HG03558 (cell line): ENCODE measurements around the gene RPS2.
"Not testable (repeated sequence)": the region's sequence is repeated elsewhere in the genome, so short reads cannot be mapped to it uniquely, and the experiment has no call there.

Source experiments
- ATAC-seq: cut with Tn5 transposase; IDR thresholded peaks from one replicate; pipeline ENCODE4 v1.9.1; 2021; ENCODE audit warnings: moderate number of reproducible peaks; ENCODE audit not compliant: unreplicated experiment; ENCODE audit errors: extremely low read depth

Gene RPS2

GRCh38 chr16:1964506-1965395 lies at the start of gene RPS2:
Gene RPS2, minus strand, starts transcription at chr16:1964826. Its CDS starts 201 bp downstream, at chr16:1964625.
- peak; percentile 70 for ATAC-seq

GRCh38 chr16:2013527-2013926 lies 48.9 kb upstream of the RPS2 start:
- no peak for ATAC-seq

GRCh38 chr16:2011726-2012125 lies 47.1 kb upstream of the RPS2 start:
- not testable (repeated sequence) for ATAC-seq

- ATAC-seq = no peak
Observed at GRCh38 chr16:2009791-2010510, 45.3 kb upstream of the RPS2 start, which contains the start of gene ZNF598. Gene ZNF598, minus strand, starts transcription at chr16:2009821.

GRCh38 chr16:2009164-2009711 lies 44.6 kb upstream of the RPS2 start:
- ATAC-seq = no peak

GRCh38 chr16:2008631-2009163 lies 44.1 kb upstream of the RPS2 start:
- ATAC-seq = no peak

- ATAC-seq = no peak
Observed at GRCh38 chr16:2008009-2008526, 43.4 kb upstream of the RPS2 start.

GRCh38 chr16:2007081-2007836 lies 42.6 kb upstream of the RPS2 start:
- ATAC-seq = no peak

GRCh38 chr16:2006317-2006716 lies 41.7 kb upstream of the RPS2 start:
- ATAC-seq = no peak

GRCh38 chr16:2005646-2006045 lies 41.0 kb upstream of the RPS2 start:
- no peak for ATAC-seq

- no peak for ATAC-seq
Observed at GRCh38 chr16:2004795-2005517, 40.3 kb upstream of the RPS2 start.

GRCh38 chr16:2003827-2004641 lies 39.4 kb upstream of the RPS2 start:
- no peak for ATAC-seq

GRCh38 chr16:2003231-2003826 lies 38.7 kb upstream of the RPS2 start:
- no peak for ATAC-seq

GRCh38 chr16:2002406-2003230 lies 38.0 kb upstream of the RPS2 start:
- no peak for ATAC-seq

GRCh38 chr16:2001456-2002355 lies 37.1 kb upstream of the RPS2 start:
- no peak for ATAC-seq

GRCh38 chr16:2001035-2001434 lies 36.4 kb upstream of the RPS2 start:
- ATAC-seq = no peak
